ENCODE measurements around the gene EEF1AKMT4.

EEF1AKMT4 gene

DNA sequence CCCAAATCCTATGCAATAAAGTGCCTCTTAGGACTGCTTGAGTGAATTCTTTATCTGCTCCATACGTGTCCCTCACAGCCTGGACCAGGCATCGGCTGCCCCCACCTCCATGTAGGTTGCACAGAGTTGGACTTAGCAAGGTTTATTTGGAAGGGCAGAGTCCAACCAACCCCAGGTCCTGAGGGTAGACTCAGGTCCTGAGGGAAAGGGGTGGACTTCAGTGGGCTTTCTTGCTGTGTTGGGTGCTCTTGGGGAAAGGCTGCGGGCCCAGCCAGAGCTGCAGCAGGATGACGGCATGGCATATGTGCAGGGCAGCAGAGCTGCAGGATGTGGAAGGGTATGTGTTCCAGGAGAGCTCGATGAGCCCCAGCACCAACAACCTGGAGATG lies 7.2 kb upstream of the EEF1AKMT4 start:
- TF ChIP-seq, protein P1, sequence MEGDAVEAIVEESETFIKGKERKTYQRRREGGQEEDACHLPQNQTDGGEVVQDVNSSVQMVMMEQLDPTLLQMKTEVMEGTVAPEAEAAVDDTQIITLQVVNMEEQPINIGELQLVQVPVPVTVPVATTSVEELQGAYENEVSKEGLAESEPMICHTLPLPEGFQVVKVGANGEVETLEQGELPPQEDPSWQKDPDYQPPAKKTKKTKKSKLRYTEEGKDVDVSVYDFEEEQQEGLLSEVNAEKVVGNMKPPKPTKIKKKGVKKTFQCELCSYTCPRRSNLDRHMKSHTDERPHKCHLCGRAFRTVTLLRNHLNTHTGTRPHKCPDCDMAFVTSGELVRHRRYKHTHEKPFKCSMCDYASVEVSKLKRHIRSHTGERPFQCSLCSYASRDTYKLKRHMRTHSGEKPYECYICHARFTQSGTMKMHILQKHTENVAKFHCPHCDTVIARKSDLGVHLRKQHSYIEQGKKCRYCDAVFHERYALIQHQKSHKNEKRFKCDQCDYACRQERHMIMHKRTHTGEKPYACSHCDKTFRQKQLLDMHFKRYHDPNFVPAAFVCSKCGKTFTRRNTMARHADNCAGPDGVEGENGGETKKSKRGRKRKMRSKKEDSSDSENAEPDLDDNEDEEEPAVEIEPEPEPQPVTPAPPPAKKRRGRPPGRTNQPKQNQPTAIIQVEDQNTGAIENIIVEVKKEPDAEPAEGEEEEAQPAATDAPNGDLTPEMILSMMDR (IDR thresholded peaks at IDR 0.05; ENCODE audit: borderline replicate concordance, control extremely low read depth, extremely low read depth, insufficient read depth, missing control alignments): no peak
- in situ Hi-C loops (cut with MboI; ENCODE audit: low sequenced_read_pairs, unreplicated experiment): loop anchor here (25.0 kb wide), 1 partner anchor 355 kb away; the partner anchor contains the start of gene PARL
- DNase-seq (ENCODE audit: low spot score): no peak

DNA sequence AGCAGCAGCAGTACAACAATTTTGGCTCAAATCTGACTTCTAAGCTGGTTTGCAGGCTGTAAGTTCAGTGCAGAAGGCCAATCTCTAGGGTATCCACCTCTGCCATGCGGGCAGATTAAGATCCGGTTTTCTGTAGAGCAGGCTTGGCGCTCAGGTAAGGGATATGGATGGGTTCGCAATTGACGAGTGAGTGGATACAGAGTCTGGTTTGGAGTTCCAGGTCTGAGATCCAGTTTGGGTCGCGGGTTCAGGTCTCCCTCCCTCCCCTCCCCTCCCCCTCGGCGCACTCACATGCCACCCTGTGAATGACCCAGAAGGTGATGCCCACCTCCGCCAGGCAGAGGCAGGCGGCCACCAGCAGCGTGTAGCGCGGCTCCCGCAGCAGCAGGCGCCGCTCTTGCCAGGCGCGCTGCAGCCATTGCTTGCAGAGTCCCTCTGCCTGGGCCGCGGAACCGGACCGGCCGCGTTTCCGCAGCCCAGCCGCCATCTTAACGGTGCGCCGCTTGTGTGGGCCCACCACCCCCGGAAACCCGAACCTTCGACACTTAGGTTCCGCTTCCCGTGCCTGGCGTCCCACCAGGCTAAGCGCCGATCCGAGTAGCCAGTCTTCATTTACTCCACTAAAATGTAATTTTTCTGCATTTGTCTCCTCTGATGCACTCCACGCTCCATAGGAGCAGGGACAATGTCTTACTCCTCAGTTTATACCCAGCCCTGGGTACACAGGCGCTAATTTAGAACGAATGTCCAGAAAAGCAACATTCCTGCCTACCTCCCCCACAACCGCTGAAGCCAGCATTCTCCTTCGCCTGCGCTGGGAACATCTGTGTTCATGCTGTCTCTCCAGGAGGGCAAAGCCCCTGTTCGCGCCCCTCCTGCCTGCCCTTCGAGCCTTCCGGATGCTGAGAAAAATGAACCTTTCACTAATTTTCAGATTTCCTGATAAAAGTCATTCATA lies 739 bp upstream of the EEF1AKMT4 start, which contains the start of gene ALG3:
Gene ALG3, minus strand, starts transcription at position 509 of the 958 bp plus-strand sequence. Its CDS starts 22 bp downstream, at position 487.
- TF ChIP-seq, protein P1 (IDR thresholded peaks at IDR 0.05; ENCODE audit: borderline replicate concordance, control extremely low read depth, extremely low read depth, insufficient read depth, missing control alignments): no peak
- in situ Hi-C loops (cut with MboI; ENCODE audit: low sequenced_read_pairs, unreplicated experiment): loop anchor here (25.0 kb wide), 1 partner anchor 361 kb away; the partner anchor contains the start of gene PARL
- DNase-seq (ENCODE audit: low spot score): peak; percentile 90

DNA sequence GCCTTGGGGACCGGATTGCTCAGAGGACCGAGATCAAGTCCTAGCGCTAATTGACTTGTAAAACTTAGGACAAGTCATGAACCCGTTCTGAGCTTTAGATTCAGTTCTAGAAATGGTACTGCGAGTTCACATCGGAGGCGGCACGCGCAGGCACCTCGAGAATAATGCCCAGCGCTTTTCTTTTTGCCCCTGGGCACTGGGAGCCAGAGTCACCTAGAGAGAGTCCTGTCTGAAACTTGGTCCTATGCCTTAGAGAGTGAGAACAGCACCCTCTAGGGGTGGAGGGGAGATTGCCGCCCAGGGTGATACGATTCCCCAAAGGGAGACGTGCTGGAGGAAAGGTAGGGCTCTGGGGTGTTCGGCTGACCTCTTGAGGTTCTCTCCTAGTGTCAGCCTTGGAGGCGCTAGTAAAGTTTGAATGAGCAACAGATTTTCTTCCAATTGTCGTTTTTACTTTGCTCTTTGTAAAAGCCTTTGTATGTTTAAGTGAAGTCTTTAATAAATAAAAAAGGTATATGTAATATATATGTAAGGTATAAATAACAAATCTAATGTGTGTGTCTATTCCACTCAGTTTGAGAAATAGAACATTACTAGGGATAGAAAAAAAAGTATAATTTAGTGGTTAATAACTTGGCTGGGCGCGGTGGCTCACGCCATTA lies 826 bp downstream of the EEF1AKMT4 start:
- in situ Hi-C loops (cut with MboI; ENCODE audit: low sequenced_read_pairs, unreplicated experiment): no loop called here
- peak; percentile 90 for DNase-seq (ENCODE audit: low spot score)
- TF ChIP-seq, protein P1 (IDR thresholded peaks at IDR 0.05; ENCODE audit: borderline replicate concordance, control extremely low read depth, extremely low read depth, insufficient read depth, missing control alignments): peak; percentile 87

DNA sequence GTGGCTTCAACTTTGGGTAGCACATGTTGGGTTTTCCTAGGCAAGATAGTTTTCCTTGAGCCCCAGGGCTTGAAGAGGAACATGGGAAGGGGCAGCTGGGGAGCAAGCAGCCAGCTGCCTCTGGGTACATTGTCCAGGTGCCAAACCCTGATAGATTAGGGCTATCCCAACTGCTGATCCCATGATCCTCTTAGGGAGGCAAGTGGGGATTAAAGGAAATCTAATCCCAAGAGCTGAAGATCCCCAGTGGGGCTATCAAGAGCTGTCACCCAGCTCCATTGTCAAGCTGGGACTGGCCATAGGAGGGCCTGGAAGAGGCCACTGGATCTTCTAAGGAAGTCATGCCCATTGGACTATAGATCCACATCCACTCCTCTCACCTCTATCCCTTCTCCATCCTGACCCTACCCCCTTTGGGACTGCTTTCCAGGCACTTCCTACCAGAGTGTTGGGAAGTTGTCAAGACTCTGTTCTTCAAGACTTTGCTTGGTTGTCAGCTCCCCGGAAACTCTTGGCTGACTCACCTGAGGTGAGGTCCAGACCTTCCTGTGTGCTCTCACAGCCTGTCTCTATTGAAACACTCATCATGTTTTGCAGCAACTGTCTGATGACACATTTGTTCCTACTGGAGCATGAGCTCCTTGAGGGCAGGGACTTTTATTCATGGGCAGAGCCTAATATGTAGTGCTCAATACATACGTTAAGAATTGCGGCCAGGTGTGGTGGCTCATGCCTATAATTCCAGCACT lies 6.0 kb downstream of the EEF1AKMT4 start:
- no peak for DNase-seq (ENCODE audit: low spot score)
- in situ Hi-C loops (cut with MboI; ENCODE audit: low sequenced_read_pairs, unreplicated experiment): no loop called here

DNA sequence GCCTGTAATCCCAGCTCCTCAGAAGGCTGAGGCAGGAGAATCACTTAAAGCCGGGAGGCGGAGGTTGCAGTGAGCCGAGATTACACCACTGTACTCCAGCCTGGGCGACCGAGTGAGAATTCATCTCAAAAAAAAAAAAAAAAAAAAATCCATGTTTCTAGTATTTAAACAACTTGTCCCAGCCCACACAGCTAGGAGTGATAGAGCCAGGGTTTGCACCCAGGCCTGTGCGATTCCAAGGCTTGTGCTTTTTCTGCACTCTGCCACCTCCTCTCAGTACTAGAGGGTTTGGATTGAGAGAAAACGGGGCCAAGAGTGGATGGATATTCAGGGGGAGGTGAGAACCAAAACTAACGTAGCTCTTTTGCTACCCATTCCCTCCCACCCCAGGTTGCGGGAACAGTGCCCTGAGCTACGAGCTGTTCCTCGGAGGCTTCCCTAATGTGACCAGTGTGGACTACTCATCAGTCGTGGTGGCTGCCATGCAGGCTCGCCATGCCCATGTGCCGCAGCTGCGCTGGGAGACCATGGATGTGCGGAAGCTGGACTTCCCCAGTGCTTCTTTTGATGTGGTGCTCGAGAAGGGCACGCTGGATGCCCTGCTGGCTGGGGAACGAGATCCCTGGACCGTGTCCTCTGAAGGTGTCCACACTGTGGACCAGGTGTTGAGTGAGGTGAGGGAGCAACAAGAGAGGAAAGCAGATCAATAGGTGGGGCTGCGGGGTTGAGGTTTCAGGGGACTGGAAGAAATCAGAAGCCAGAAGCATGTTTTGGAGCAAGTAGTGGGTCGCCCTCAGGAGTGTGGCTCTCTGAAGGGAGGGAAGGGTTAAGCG lies 7.8 kb downstream of the EEF1AKMT4 start:
- in situ Hi-C loops (cut with MboI; ENCODE audit: low sequenced_read_pairs, unreplicated experiment): no loop called here
- no peak for DNase-seq (ENCODE audit: low spot score)
- TF ChIP-seq, protein P1 (IDR thresholded peaks at IDR 0.05; ENCODE audit: borderline replicate concordance, control extremely low read depth, extremely low read depth, insufficient read depth, missing control alignments): no peak

More for the DNA sequence above, 6.0 kb downstream of the EEF1AKMT4 start:
- TF ChIP-seq, protein P1 (IDR thresholded peaks at IDR 0.05; ENCODE audit: borderline replicate concordance, control extremely low read depth, extremely low read depth, insufficient read depth, missing control alignments): no peak

All from GM13976 (cell line).